Activated CD8-positive, alpha-beta memory T cell treated with anti-CD3 and anti-CD28 coated beads for 48 hours (primary cell): Measurements from ENCODE around the gene NKX1-2.

Source experiments
- DNase-seq, 3 experiments: peaks; one replicate each; pipeline ENCODE4 v3.0.0-alpha.2; 2020; ENCODE audit warnings: low read depth in 2 of 3, low spot score in 2 of 3

NKX1-2 gene

DNA sequence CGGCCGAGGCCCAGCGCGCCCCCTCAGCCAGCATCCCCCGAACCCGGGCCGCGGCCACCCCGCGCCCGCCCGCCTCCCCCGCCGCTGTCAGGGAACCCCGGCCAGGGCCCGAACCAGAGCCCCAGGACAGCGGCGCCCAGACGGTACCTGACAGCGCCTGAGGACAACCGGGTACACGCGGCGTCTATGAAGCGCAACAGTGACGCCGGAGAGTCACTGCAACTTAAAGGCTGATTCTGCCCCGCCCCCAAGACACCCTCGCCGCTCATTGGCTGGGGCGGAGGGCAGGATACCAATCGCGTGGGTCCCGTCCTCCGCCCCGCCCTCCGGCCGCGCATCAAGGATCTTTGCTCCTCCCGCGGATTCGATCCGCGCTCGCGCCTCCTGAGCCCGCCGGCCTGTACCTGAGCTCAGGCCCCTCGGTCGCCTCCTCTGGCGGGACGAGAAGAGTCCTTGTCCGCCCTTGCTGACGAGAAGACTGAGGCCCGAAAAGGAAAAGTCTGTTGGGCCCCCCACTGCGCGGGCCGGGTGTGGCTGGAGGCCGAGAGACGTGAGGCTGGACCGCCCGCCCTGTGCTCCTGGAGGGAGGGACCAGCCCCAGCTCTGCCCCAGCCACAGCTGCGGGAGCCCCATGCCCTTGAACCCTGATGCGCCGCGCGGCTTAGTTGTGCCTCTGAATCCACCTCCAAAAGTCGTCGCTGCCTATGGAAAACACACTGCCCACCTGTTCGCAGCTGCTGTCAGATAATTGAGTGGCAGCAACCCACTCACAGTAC is 30.9 kb downstream of the NKX1-2 start, which contains the start of gene OAT:
TSS of gene OAT (minus strand) at position 198 of the 776 bp plus-strand sequence. CDS start 6,752 bp downstream, outside the sequence.
- DNase-seq = peak; percentile 84 to 88 (median 86)

DNA sequence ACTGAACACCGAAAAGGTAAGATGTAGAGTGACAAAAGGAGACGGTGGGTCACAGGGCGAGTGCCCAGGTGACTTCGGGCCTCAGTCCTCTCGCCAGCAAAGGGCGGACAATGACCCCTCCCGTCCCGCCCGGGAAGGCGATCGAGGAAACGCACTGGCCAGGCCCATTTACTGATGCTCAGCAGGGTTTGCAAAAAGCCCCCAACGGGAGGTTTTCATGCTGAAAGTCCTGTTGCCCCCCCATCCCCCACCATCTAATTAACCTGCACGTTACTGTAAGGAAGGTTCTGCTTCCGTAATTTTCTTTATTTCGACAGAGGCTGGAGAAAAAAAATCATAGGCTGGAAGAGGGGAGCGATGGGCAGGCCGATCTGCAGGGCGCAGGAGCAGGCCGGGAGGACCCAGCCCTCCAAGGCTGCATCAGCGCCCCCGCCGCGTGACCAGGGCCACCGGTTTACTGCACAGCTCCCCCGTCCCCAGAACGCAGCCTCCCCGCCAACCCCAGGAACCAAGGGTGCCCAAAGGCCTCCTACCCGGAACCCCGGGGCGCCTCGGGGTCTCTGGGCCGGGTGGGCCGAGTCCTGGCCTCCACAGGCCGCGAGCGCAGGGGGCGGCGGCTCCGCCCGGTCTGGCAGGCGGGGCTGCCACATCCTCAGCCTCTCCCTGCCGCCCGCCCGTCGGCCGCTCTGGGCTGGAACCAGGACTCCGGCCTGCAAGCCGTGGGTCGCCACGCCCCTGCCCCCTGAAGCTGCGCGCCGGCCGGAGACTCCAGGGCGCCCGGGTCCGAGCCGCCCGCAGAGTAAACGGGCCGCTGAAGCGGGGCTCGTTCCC is 31.7 kb downstream of the NKX1-2 start:
- DNase-seq = peak; percentile 14 to 24 (median 23)

DNA sequence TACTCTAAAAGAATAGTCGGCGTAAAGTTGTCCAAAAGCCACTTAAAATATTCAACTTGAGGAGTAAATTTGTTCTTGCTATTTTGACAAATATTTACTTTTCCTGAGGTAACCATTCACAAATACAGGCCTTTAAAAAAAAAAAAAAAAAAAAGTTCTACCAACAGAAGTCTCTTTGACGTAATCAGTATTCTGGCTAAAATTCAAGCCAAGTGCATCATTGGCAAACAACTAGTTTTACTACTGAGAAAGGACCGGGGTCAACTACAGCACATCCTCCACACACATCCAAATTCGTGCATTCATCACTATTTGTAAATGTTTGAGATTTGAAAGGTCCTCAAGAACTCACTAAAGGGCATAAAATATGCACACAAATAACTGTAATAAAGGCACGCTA is 33.1 kb downstream of the NKX1-2 start:
- DNase-seq = no peak

DNA sequence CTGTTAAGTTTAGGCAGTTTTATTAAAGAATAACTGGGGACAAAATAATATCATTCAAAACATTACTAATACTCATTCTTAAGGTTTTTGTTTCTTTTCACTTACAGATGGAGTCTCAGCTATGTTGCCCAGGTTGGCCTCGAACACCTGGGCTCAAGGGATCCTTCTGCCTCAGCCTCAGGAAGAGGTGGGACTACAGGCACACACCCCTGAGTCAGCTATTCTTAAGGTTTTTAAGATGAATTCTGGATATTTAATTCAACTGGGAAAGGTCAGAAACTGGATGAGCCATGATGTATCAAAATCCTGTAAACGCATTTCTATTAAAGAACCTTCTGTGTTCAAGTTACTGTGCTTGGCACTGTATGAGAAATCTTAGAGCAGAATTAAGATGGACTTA is 34.6 kb downstream of the NKX1-2 start:
- DNase-seq = no peak

DNA sequence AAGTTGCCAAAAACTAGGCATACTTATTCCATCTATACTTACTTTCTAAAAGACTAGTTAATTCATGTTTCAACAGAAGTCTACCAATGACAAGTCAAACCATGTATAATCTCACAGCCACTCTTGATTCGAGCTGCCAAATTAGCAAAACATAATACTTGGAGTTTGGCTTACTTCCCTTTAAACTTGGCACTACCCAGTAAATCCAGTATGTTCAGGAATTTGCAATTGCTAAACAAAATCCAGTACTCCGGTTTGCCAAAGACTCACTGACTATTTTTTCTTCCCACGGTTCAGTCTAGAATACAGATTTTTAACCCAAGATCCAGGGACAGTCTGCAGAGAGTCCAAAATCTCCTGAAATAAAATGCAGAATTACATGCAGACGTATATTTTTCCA is 35.8 kb downstream of the NKX1-2 start:
- DNase-seq = no peak

DNA sequence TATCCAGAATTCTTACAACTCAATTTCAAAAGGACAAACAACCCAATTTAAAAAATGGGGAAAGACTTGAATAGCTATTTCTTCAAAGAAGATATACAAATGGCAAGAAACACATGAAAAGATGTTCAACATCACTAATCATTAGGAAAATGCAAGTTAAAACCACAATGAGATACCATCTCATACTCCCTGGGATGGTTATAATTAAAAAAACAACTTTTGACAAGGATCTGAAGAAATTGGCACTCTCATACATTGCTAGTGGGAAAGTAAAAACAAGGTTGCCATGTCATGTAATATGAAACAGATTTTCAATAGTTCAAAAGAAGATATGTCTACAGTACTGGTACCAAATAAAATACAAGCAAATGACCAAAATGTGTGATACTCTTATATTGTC is 40.1 kb downstream of the NKX1-2 start:
- no peak for DNase-seq

DNA sequence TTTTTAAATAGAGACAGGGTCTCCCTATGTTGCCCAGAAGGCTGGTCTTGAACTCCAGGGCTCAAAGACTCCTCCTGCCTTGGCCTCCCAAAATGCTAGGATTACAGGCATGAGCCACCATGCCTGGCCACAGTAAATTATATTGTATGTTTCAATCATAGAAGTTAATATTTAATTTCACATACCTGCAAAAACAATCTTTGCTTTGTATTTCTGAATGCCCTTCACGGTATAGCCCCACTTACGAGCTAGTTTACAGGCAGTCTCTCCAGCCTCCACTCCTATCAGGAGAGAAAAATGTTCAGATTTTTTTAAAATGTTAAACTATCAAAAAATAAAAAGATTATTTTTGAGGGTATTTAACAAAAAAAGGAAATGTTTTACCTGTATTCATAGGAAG is 41.5 kb downstream of the NKX1-2 start:
- no peak for DNase-seq

DNA sequence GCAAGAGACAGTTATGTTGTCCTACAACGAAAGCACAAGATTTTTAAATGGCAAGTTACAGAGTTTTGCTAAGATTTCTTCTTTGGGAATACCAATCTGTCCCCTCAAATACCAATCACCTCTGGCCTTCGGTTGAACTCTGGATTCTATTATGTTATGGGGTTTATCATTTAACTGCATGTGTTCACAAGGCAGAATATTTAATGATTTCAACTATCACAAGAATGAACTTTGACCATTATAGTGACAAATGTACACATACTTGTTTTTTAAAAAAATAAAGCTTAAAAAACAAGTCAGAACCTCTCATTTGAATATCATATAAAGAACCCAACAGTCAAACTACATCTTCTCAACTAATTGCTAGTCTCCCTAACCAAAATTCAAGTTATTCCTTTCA is 42.4 kb downstream of the NKX1-2 start:
- no peak for DNase-seq

DNA sequence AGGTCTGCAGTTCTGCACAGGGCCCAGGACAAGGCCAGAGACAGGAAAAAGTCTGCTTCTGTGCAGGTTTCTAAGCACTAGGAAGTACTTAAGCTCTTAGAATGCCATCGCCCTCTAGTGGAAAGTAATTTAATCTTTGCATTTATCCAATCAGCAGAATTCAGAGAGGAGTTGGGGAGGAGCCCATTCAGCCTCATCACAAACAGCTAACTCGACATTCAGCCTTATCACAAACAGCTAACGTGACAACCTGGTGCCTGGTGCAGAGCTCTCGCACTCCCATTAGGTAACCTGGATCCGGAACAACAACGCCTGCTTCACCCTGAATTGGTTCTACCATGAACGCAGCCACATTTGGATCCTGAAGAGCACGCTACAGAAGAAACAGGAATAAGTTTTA is 46.3 kb downstream of the NKX1-2 start:
- DNase-seq = no peak

DNA sequence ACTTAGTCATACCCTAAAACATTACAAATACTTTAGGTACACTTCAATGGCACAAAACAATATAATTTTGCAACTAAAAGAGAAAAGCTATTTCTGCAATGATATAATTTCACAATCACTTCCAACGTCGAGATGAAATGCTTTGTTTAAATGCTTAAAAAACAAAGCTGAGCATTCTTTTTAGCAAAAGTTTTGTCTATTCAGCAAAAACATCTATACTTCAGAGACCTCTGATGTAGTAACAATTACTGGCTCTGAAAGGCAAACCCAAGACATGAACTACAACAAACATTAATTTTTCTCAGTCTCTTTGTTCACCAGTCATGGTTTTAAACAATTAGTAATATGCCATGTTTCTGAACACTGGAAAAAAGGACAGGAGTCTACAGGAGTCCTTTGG is 47.6 kb downstream of the NKX1-2 start:
- no peak for DNase-seq

DNA sequence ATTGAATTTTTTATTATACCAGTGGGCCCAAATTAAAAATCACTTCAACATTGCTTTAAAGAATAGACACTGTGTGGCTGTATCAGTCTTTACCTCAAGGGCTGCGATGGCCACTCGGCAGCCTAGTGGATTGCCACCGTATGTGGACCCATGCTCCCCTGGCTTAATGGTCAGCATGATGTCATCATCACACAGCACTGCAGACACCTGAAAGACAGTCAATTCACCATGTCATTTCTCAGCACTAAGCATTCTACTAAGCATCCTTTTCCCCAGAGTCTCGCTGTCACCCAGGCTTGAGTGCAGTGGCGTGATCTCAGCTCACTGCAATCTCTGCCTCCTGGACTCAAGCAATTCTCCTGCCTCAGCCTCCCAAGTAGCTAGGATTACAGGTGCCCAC is 48.2 kb downstream of the NKX1-2 start:
- no peak for DNase-seq
